ENCODE data around the gene ENGASE. TPM values are rescaled to one million over a fixed set of nuclear protein-coding genes. Genes with fewer than 3 reads are reported as not detected.
A peak's percentile ranks its signal among the peaks of the same experiment; 100 is the strongest.

The ENGASE gene
- total and polyA plus RNA-seq, 2 donors (not counting 1 experiment from before 2014, with no cell fraction given), result 92.1 to 122 TPM

- POLR2A ChIA-PET, result interaction anchor here (0.5 kb wide), 1 partner anchor 155 kb away, joined by 3 read pairs; no protein-coding TSS in a partner anchor
- H2AFZ ChIP-seq (ENCODE audit: insufficient read depth, low read depth, low read length, poor library complexity, severe bottlenecking), result no peak overlapping the region
- no peaks in the 10 kb centered on the region for H3K4me1 ChIP-seq (ENCODE audit: control insufficient read depth in 2 of 2, insufficient read depth in 2 of 2, low read length in 2 of 2)
- H3K79me2 ChIP-seq (ENCODE audit: control insufficient read depth, insufficient read depth, low read length), result no peaks in the 10 kb centered on the region
- no peak overlapping the region for H3K4me2 ChIP-seq (replicated peaks; ENCODE audit: low read depth, low read length, poor library complexity, severe bottlenecking)
- CTCF ChIA-PET, result interaction anchor here (0.6 to 10.5 kb wide), 8 partner anchors 10 to 318 kb away, joined by 3 to 370 read pairs (median 4); no protein-coding TSS in a partner anchor
- peaks cover 5% of the 10 kb centered on the region for H4K20me1 ChIP-seq (ENCODE audit: control insufficient read depth, insufficient read depth, low read length, poor library complexity, severe bottlenecking)
- Mint-ChIP-seq H3K4me1 (no peaks in the 10 kb centered on the region), H3K9me3 (ENCODE audit: insufficient read depth) (no peaks in the 10 kb centered on the region), H3K27me3 (no peaks in the 10 kb centered on the region), H3K27ac (no peak overlapping the region), H3K4me3 (no peak overlapping the region)
- H3K9me3 ChIP-seq (ENCODE audit: control extremely low read depth in 1 of 3, control insufficient read depth in 2 of 3, insufficient read depth in 1 of 3, low read length in 2 of 3), result no peaks in the 10 kb centered on the region
- DNase-seq, result peak; percentile 63
- TF ChIP-seq CTCF (IDR thresholded peaks at IDR 0.05), result peak; percentile 78
- no peak for TF ChIP-seq EZH2 (IDR thresholded peaks at IDR 0.05; ENCODE audit: borderline replicate concordance, insufficient read depth, low read depth, low read length, poor library complexity, severe bottlenecking)
- no peak overlapping the region for H3K4me3 ChIP-seq (ENCODE audit: control extremely low read depth in 1 of 5, extremely low read depth in 1 of 5, insufficient read depth in 1 of 5, low read depth in 2 of 5, low read length in 4 of 5)
- H3K9ac ChIP-seq (ENCODE audit: low read length), result no peak overlapping the region
- peak; percentile 56 for ATAC-seq (ENCODE audit: low read depth)
- H3K27me3 ChIP-seq (replicated peaks in 1 of 4; ENCODE audit: control extremely low read depth in 1 of 4, control insufficient read depth in 3 of 4, insufficient read depth in 4 of 4, low read length in 3 of 4), result no peaks in the 10 kb centered on the region
- H3K27ac ChIP-seq (ENCODE audit: low read length in 2 of 2), result no peak overlapping the region
- peaks cover 0 to 51% of the 10 kb centered on the region in 2 experiments for H3K36me3 ChIP-seq (replicated peaks in 1 of 2; ENCODE audit: control extremely low read depth in 1 of 2, control insufficient read depth in 1 of 2, extremely low read depth in 1 of 2, insufficient read depth in 2 of 2, low read length in 1 of 2)
- WGBS (ENCODE audit: insufficient coverage), result 76% methylated on average over 36 of the region's 41 CpGs
- intact Hi-C loops (cut with micrococcal nuclease), result loop anchor here (5.0 kb wide), 1 partner anchor 35 kb away; no protein-coding TSS in a partner anchor
Measured at GRCh38 chr17:79082311-79083190, 7.9 kb downstream of the ENGASE start.
